Neuronal stem cell (in vitro differentiated cells): Measurements from ENCODE around the gene EOLA2. TPM values are rescaled to one million over a fixed set of nuclear protein-coding genes. Genes with fewer than 3 reads are reported as not detected.

Experiments
- DNase-seq: peaks from one replicate; pipeline ENCODE4 v3.0.0-alpha.2; 2013; ENCODE audit warnings: low spot score
- H2AFZ ChIP-seq: one replicate; pipeline ENCODE4 v1.6.1; 2013; ENCODE audit warnings: mild to moderate bottlenecking, low read length, inconsistent platforms
- H2AK5ac ChIP-seq: 2 replicates; pipeline ENCODE4 v1.6.1; 2013; ENCODE audit warnings: low read depth, mild to moderate bottlenecking, inconsistent platforms, low read length, moderate library complexity, mixed read lengths
- H2BK120ac ChIP-seq: 2 replicates; pipeline ENCODE4 v1.6.1; 2013; ENCODE audit warnings: low read depth, mild to moderate bottlenecking, inconsistent platforms, low read length, moderate library complexity, mixed read lengths
- H2BK12ac ChIP-seq: one replicate; pipeline ENCODE4 v1.6.1; 2013; ENCODE audit warnings: low read length, inconsistent platforms
- H2BK15ac ChIP-seq: 2 replicates; pipeline ENCODE4 v1.6.1; 2013; ENCODE audit warnings: mild to moderate bottlenecking, low read length, inconsistent platforms, mixed read lengths
- H2BK5ac ChIP-seq: one replicate; pipeline ENCODE4 v1.6.1; 2013; ENCODE audit warnings: inconsistent platforms, mild to moderate bottlenecking, low read length, moderate library complexity
- H3K14ac ChIP-seq: one replicate; pipeline ENCODE4 v1.6.1; 2013; ENCODE audit warnings: low read length, inconsistent platforms
- H3K18ac ChIP-seq: 2 replicates; pipeline ENCODE4 v1.6.1; 2013; ENCODE audit warnings: low read length, inconsistent platforms
- H3K23ac ChIP-seq: 2 replicates; pipeline ENCODE4 v1.6.1; 2013; ENCODE audit warnings: low read depth, mild to moderate bottlenecking, mixed read lengths, low read length, inconsistent platforms; ENCODE audit not compliant: poor library complexity
- H3K27ac ChIP-seq: replicated peaks from 3 replicates; pipeline ENCODE4 v1.5.1; 2013; ENCODE audit warnings: low read length, inconsistent platforms
- H3K27me3 ChIP-seq, 3 experiments: 2 replicates each; pipeline ENCODE4 v1.6.1; 2013; ENCODE audit warnings: low read length in 3 of 3, mild to moderate bottlenecking in 2 of 3, inconsistent platforms in 1 of 3, low read depth in 1 of 3, mixed read lengths in 1 of 3, moderate library complexity in 1 of 3; ENCODE audit not compliant: control insufficient read depth in 3 of 3, insufficient read depth in 3 of 3
- H3K36me3 ChIP-seq, 2 donors: replicated peaks in 1 of 2; 2 replicates each; pipeline ENCODE4 v1.6.1; 2013; ENCODE audit warnings: low read length in 2 of 2; ENCODE audit not compliant: control insufficient read depth in 2 of 2, insufficient read depth in 2 of 2
- H3K4ac ChIP-seq: 2 replicates; pipeline ENCODE4 v1.6.1; 2013; ENCODE audit warnings: inconsistent platforms, mild to moderate bottlenecking, low read length, moderate library complexity
- H3K4me1 ChIP-seq, 2 donors: 1 replicate in 1 of 2; 2 replicates in 1 of 2; pipeline ENCODE4 v1.6.1; 2013; ENCODE audit warnings: low read length in 2 of 2, low read depth in 1 of 2; ENCODE audit not compliant: control insufficient read depth in 2 of 2, insufficient read depth in 1 of 2
- H3K4me2 ChIP-seq: one replicate; pipeline ENCODE4 v1.6.1; 2013; ENCODE audit warnings: mild to moderate bottlenecking, low read length, inconsistent platforms; ENCODE audit not compliant: insufficient read depth, poor library complexity, severe bottlenecking
- H3K4me3 ChIP-seq, 2 donors: 2 replicates each; pipeline ENCODE4 v1.5.1; 2013; ENCODE audit warnings: low read length in 2 of 2, mild to moderate bottlenecking in 2 of 2, inconsistent platforms in 1 of 2, moderate library complexity in 1 of 2
- H3K79me1 ChIP-seq: one replicate; pipeline ENCODE4 v1.6.1; 2013; ENCODE audit warnings: low read depth, mild to moderate bottlenecking, inconsistent platforms, low read length, moderate library complexity
- H3K9ac ChIP-seq: one replicate; pipeline ENCODE4 v1.6.1; 2013; ENCODE audit warnings: mild to moderate bottlenecking, low read depth, low read length, inconsistent platforms; ENCODE audit not compliant: poor library complexity
- H3K9me3 ChIP-seq, 2 donors: replicated peaks in 1 of 2; 2 replicates each; pipeline versions ENCODE3 to v1.6.1; 2013; ENCODE audit warnings: low read length in 2 of 2, mild to moderate bottlenecking in 2 of 2, inconsistent platforms in 1 of 2, low read depth in 1 of 2, mixed read lengths in 1 of 2, moderate library complexity in 1 of 2; ENCODE audit not compliant: control insufficient read depth in 2 of 2, insufficient read depth in 1 of 2
- H4K8ac ChIP-seq: one replicate; pipeline ENCODE4 v1.6.1; 2013; ENCODE audit warnings: low read depth, mild to moderate bottlenecking, inconsistent platforms, low read length, moderate library complexity
- H4K91ac ChIP-seq: one replicate; pipeline ENCODE4 v1.6.1; 2013; ENCODE audit warnings: low read length, low read depth, mild to moderate bottlenecking, inconsistent platforms; ENCODE audit not compliant: poor library complexity
- WGBS, 2 donors: extraction: QIAGEN DNeasy Blood & Tissue Kit; methylation state at CpG; one replicate each; pipeline ENCODE4 v1.1.7; 2013; ENCODE audit warnings: missing lambda C conversion rate in 2 of 2, mixed read lengths in 1 of 2; ENCODE audit not compliant: insufficient read length in 2 of 2, insufficient replicate concordance in 1 of 2; ENCODE audit errors: extremely low coverage in 2 of 2; 5-methylcytosine and 5-hydroxymethylcytosine counted together
- polyA plus RNA-seq, 2 experiments: library from polyadenylated mRNA; stranded (reverse); fragments of 200-250 nt; gene quantifications; one replicate each; pipeline ENCODE4 v1.2.3, GENCODE V29; 2013

Gene EOLA2
- polyA plus RNA-seq (2013, experiment 1 of 2), result 22.5 TPM
- polyA plus RNA-seq (2013, experiment 2 of 2), result 22.5 TPM

DNA sequence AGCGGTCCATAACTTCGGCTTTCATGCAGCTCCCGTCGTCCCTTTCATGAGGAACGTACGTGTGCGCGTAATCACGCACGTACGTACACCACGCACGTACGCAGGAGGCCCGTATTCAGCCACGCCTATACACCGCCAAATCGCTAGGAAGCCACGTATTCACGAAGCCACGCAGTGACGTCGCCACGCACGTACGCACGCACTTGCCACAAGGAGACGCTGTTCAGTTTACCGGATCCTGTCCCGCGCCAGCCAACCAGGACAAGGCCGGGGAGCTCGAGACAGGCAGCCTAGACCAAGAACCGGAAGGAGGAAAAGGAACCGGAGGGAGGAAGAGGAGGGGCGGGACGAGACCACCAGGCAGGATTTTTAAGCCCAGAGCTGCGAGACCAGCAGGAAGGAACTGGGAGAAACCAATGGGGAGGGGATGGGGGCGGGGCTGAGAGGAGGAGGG lies at the start of gene EOLA2:
Gene EOLA2 (minus strand): TSS at position 65 of the 454 bp plus-strand sequence. CDS start 4,617 bp downstream, outside the sequence.
- H3K36me3 ChIP-seq, result no peaks in the 10 kb centered on the region
- H3K27me3 ChIP-seq, result no peaks in the 10 kb centered on the region
- H4K91ac ChIP-seq, result no peak within 1 kb of the TSS
- H3K4ac ChIP-seq, result no peak within 1 kb of the TSS
- H3K27ac ChIP-seq, result peak within 1 kb of the TSS; percentile 90
- no peaks in the 10 kb centered on the region for H3K9me3 ChIP-seq
- H2AK5ac ChIP-seq, result no peak within 1 kb of the TSS
- peak within 1 kb of the TSS; percentile 56 for H3K14ac ChIP-seq
- H2BK15ac ChIP-seq, result no peak within 1 kb of the TSS
- H2BK5ac ChIP-seq, result no peak within 1 kb of the TSS
- peak; percentile 92 for DNase-seq
- H3K4me2 ChIP-seq, result peak within 1 kb of the TSS; percentile 80
- H2BK12ac ChIP-seq, result no peak within 1 kb of the TSS
- H3K4me3 ChIP-seq, result peak within 1 kb of the TSS; percentile 81 to 96
- H4K8ac ChIP-seq, result no peak within 1 kb of the TSS
- H2AFZ ChIP-seq, result peak within 1 kb of the TSS; percentile 80
- H2BK120ac ChIP-seq, result no peak within 1 kb of the TSS
- no peaks in the 10 kb centered on the region for H3K79me1 ChIP-seq
- WGBS, 2 donors, result no CpG with 5 or more reads among the region's 39 CpGs
- H3K4me1 ChIP-seq, result peaks cover 0 to 3% of the 10 kb centered on the region in 2 donors
- H3K23ac ChIP-seq, result no peak within 1 kb of the TSS
- peak within 1 kb of the TSS; percentile 89 for H3K18ac ChIP-seq
- H3K9ac ChIP-seq, result peak within 1 kb of the TSS; percentile 95

DNA sequence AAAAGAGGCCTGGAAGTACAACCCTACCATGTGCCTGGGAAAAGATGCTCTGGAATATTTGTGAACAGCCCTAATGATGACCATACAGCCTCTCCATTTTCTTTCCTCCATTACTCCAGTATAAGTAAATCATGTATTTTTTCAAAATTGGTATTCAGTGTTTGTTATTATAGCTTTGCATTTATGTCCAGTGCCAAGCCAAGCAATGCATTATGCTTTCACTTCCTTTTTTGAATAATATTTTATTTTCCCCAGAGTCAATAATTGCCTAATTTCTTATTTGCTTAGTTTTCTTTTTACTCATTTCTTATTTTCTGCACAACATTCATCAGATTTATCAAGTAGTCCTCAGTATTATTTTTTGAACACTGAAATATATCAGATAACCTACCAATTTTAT lies 49.3 kb upstream of the EOLA2 start:
- H2BK15ac ChIP-seq, result no peak overlapping the region
- no peak overlapping the region for H3K27ac ChIP-seq
- no peak overlapping the region for H4K8ac ChIP-seq
- DNase-seq, result no peak
- no peaks in the 10 kb centered on the region for H3K27me3 ChIP-seq
- H3K4me2 ChIP-seq, result no peak overlapping the region
- no peak overlapping the region for H3K18ac ChIP-seq
- no peak overlapping the region for H4K91ac ChIP-seq
- no peak overlapping the region for H3K14ac ChIP-seq
- no peak overlapping the region for H2BK120ac ChIP-seq
- no peak overlapping the region for H3K4me3 ChIP-seq
- no peaks in the 10 kb centered on the region for H3K4me1 ChIP-seq
- no peak overlapping the region for H3K4ac ChIP-seq
- H2BK12ac ChIP-seq, result no peak overlapping the region
- no peaks in the 10 kb centered on the region for H3K9me3 ChIP-seq
- H3K9ac ChIP-seq, result no peak overlapping the region
- H3K79me1 ChIP-seq, result no peaks in the 10 kb centered on the region
- H2AK5ac ChIP-seq, result no peak overlapping the region
- H2BK5ac ChIP-seq, result no peak overlapping the region
- no peaks in the 10 kb centered on the region for H3K36me3 ChIP-seq
- H3K23ac ChIP-seq, result no peak overlapping the region
- no peak overlapping the region for H2AFZ ChIP-seq

DNA sequence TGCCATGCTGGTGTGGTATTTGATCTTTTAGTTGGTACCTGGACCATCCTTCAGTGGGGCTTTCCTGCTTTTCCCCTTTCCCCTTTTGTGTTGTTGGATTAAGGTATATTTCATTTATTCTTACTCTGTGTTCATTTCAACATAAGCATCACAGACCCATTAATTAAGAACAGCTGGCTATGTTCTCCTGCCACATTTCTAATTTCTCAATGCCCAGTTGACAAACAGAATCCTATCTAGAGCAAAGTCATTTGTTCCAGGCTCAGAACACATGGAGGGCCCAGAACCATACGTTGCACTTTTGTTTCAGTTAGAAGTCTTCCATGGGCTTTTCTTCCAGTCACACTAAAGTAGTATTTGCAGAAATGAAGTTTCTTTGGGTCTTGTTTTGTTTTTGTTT lies 46.1 kb upstream of the EOLA2 start:
- Histone ChIP-seq H3K27me3 (no peaks in the 10 kb centered on the region), H3K36me3 (no peaks in the 10 kb centered on the region), H3K9ac (no peak overlapping the region), H2BK5ac (no peak overlapping the region), H3K4me2 (no peak overlapping the region), H3K14ac (no peak overlapping the region), H2BK12ac (no peak overlapping the region), H3K9me3 (no peaks in the 10 kb centered on the region), H3K23ac (no peak overlapping the region), H2AK5ac (no peak overlapping the region), H4K8ac (no peak overlapping the region), H3K4me3 (no peak overlapping the region), H2AFZ (no peak overlapping the region), H4K91ac (no peak overlapping the region), H3K4ac (no peak overlapping the region), H2BK120ac (no peak overlapping the region), H3K18ac (no peak overlapping the region), H3K79me1 (no peaks in the 10 kb centered on the region), H3K4me1 (no peaks in the 10 kb centered on the region), H3K27ac (no peak overlapping the region), H2BK15ac (no peak overlapping the region)
- no CpG with 5 or more reads among the region's 1 CpG for WGBS, 2 donors
- no peak for DNase-seq

DNA sequence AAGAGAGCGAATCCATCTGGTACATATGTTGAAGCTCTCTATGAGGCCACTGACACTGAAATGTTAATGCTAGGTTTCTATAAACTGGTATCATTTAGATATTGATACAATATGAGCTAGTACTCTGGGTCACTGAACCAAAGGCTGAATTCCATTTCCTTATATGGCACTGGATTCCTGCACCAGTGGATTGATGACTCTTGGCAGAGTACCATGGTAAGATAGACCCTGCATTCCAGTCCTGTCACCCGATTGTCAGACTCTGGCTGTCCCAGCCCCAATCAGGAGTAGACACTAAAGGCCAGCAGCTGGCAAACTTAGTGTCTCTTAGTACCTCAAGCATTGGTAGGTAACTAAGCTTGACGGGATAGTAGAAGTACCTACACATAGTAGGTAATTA lies 44.0 kb upstream of the EOLA2 start:
- H4K91ac ChIP-seq, result no peak overlapping the region
- no peak overlapping the region for H3K14ac ChIP-seq
- H3K23ac ChIP-seq, result no peak overlapping the region
- H2BK12ac ChIP-seq, result no peak overlapping the region
- no peak overlapping the region for H4K8ac ChIP-seq
- no peak overlapping the region for H2AK5ac ChIP-seq
- H3K9me3 ChIP-seq, result no peaks in the 10 kb centered on the region
- no peak overlapping the region for H2AFZ ChIP-seq
- no peaks in the 10 kb centered on the region for H3K79me1 ChIP-seq
- no CpG with 5 or more reads among the region's 3 CpGs for WGBS, 2 donors
- H3K4me3 ChIP-seq, result no peak overlapping the region
- H3K27me3 ChIP-seq, result no peaks in the 10 kb centered on the region
- no peak overlapping the region for H3K4ac ChIP-seq
- H2BK15ac ChIP-seq, result no peak overlapping the region
- H3K4me1 ChIP-seq, result no peaks in the 10 kb centered on the region
- no peak overlapping the region for H3K9ac ChIP-seq
- no peaks in the 10 kb centered on the region for H3K36me3 ChIP-seq
- no peak overlapping the region for H2BK5ac ChIP-seq
- H2BK120ac ChIP-seq, result no peak overlapping the region
- H3K27ac ChIP-seq, result no peak overlapping the region
- no peak overlapping the region for H3K18ac ChIP-seq
- DNase-seq, result no peak
- no peak overlapping the region for H3K4me2 ChIP-seq
